Small intestine (tissue), 7 donors: ENCODE results near the gene FGF21. TPM values are rescaled to one million over a fixed set of nuclear protein-coding genes. Genes with fewer than 3 reads are reported as not detected.
A peak's percentile ranks its signal among the peaks of the same experiment; 100 is the strongest.
"Not testable (repeated sequence)": the region's sequence is repeated elsewhere in the genome, so short reads cannot be mapped to it uniquely, and the experiment has no call there.

Source experiments
- DNase-seq, 2 donors: peaks; one replicate each; pipeline versions ENCODE4 v3.0.0 to v3.0.0-alpha.2; 2013
- FAIRE-seq: peaks from 2 replicates; lab custom pipeline; 2012; peaks lifted over from hg19 to GRCh38; lab: Jason Lieb, UNC
- H3K27ac ChIP-seq, 3 donors: one replicate each; pipeline ENCODE4 v1.5.1; 2013; ENCODE audit warnings: low read length in 2 of 3, mild to moderate bottlenecking in 2 of 3, control low read depth in 1 of 3, inconsistent platforms in 1 of 3, low read depth in 1 of 3, moderate library complexity in 1 of 3
- H3K27me3 ChIP-seq, 3 donors: one replicate each; pipeline ENCODE4 v1.6.1; 2013; ENCODE audit warnings: low read length in 3 of 3, inconsistent platforms in 1 of 3; ENCODE audit not compliant: control insufficient read depth in 3 of 3, insufficient read depth in 3 of 3
- H3K36me3 ChIP-seq, 3 donors: one replicate each; pipeline ENCODE4 v1.6.1; 2013; ENCODE audit warnings: low read length in 3 of 3, inconsistent platforms in 1 of 3, low read depth in 1 of 3, mild to moderate bottlenecking in 1 of 3, moderate library complexity in 1 of 3; ENCODE audit not compliant: control insufficient read depth in 3 of 3, insufficient read depth in 2 of 3
- H3K4me1 ChIP-seq, 3 donors: one replicate each; pipeline ENCODE4 v1.6.1; 2013; ENCODE audit warnings: low read length in 2 of 3, inconsistent platforms in 1 of 3, low read depth in 1 of 3, mild to moderate bottlenecking in 1 of 3, moderate library complexity in 1 of 3; ENCODE audit not compliant: control insufficient read depth in 3 of 3, insufficient read depth in 2 of 3
- H3K4me3 ChIP-seq, 3 donors: one replicate each; pipeline ENCODE4 v1.5.1; 2013; ENCODE audit warnings: low read length in 3 of 3, control low read depth in 1 of 3, inconsistent platforms in 1 of 3, low read depth in 1 of 3, mild to moderate bottlenecking in 1 of 3, moderate library complexity in 1 of 3
- H3K9me3 ChIP-seq, 2 donors: one replicate each; pipeline ENCODE4 v1.6.1; 2013; ENCODE audit warnings: low read depth in 1 of 2, low read length in 1 of 2; ENCODE audit not compliant: control insufficient read depth in 2 of 2, insufficient read depth in 1 of 2
- WGBS, 3 donors: extraction: QIAGEN DNeasy Blood & Tissue Kit; methylation state at CpG; one replicate each; pipeline ENCODE4 v1.1.7; 2013; 5-methylcytosine and 5-hydroxymethylcytosine counted together
- polyA plus RNA-seq, 4 donors: library from polyadenylated mRNA; stranded (reverse) in 3 of 4; unstranded in 1 of 4; fragments of 200-250 nt in 3 of 4; fragments of 120-200 nt in 1 of 4; gene quantifications; one replicate each; pipeline versions ENCODE4 v1.2.1 to v1.2.3, GENCODE V29; 2013
- donor health status: healthy with polysubstance abuse.
- donor health status: control.
- donor health status: control.
- donor health status: Bipolar disorder and iron deficiency.
- donor health status: healthy.

The FGF21 gene
- polyA plus RNA-seq, 4 donors, result 0.09 TPM; not detected in 3

DNA sequence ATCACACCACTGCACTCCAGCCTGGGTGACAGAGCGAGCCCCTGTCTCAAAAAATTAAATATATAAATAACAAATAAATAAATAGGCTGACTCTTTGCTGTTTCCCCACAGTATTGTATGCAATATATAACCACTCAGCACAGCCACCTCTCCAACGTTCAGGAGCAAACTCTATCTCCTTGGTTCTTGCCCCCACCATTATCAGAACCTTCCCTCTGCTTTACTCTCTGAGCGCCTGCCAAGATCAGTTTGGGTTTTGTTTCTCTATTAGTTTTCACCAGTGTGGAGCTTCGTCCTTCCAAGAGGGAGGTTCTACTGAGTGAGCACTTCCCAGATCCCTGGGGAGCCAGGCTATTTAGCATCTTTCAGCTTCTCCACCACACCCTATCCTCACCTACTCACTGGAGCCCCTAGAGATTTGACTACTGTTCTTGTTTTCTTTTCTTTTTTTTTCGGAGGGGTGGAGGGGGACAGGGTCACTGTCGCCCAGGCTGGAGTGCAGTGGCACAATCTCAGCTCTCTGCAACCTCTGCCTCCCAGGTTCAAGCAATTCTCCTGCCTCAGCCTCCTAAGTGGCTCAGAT, 12.9 kb downstream of the FGF21 start:
- WGBS, 3 donors, result 43 to 49% (median 44%) methylated on average over 6 of the region's 6 CpGs
- not testable (repeated sequence) for H3K27ac ChIP-seq, DNase-seq, H3K36me3 ChIP-seq, H3K4me3 ChIP-seq, H3K27me3 ChIP-seq, H3K9me3 ChIP-seq, FAIRE-seq, H3K4me1 ChIP-seq

DNA sequence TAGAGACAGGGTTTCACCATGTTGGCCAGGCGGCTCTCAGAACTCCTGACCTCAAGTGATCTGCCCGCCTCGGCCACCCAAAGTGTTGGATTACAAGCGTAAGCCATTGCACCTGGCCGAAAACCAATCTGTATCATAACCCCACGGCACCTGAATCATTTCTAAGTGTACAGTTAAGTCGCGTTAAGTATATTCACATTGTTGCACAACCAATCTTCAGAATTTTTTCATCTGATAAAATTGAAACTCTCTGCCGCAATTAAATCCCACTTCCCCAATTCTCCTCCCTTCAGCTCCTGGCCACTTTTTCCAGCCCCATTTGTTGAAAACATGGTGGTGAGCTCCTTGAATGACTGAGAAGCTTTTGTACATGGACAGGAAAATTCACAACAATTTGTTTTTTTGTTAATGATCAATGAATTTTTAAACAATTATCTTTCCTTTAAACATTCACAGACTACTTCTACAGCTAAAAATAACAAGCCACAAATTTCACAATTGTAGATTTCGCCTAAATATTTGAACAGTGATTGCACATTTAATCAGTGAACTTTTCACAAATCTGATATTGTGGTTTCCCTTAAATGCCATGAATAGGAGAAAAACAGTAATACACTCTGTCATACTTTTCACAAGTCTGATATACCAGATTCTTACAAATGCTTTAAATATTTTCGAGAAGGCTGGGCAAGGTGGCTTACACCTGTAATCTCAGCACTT, 13.8 kb downstream of the FGF21 start:
- FAIRE-seq, result no peak
- WGBS, 3 donors, result 80 to 88% (median 87%) methylated on average over 11 of the region's 11 CpGs
- H3K9me3 ChIP-seq, result no peaks in the 10 kb centered on the region
- H3K4me3 ChIP-seq, result no peak overlapping the region
- no peak for DNase-seq
- H3K36me3 ChIP-seq, result no peaks in the 10 kb centered on the region
- no peaks in the 10 kb centered on the region for H3K4me1 ChIP-seq
- no peak overlapping the region for H3K27ac ChIP-seq
- H3K27me3 ChIP-seq, result no peaks in the 10 kb centered on the region

DNA sequence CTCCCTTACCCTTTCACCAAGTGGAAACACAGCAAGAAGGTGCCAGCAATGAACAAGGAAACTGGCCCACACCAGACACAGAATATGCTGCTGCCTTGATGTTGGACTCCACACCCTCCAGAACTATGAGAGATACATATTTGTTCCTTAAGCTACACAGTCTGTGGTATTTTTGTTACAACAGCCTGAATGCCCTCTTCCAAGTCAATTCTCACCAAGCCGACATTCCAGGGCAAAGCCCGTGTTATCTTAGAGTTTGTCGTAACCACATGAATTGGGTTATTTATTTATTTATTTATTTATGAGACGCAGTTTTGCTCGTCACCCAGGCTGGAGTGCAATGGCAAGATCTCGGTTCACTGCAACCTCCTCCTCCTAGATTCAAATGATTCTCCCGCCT, 14.9 kb downstream of the FGF21 start:
- no peak for DNase-seq
- Histone ChIP-seq H3K27me3 (no peaks in the 10 kb centered on the region), H3K4me1 (no peaks in the 10 kb centered on the region), H3K27ac (no peak overlapping the region), H3K9me3 (no peaks in the 10 kb centered on the region), H3K36me3 (no peaks in the 10 kb centered on the region), H3K4me3 (no peak overlapping the region)
- no peak for FAIRE-seq
- WGBS, 3 donors, result 75 to 85% (median 82%) methylated on average over 7 of the region's 7 CpGs

DNA sequence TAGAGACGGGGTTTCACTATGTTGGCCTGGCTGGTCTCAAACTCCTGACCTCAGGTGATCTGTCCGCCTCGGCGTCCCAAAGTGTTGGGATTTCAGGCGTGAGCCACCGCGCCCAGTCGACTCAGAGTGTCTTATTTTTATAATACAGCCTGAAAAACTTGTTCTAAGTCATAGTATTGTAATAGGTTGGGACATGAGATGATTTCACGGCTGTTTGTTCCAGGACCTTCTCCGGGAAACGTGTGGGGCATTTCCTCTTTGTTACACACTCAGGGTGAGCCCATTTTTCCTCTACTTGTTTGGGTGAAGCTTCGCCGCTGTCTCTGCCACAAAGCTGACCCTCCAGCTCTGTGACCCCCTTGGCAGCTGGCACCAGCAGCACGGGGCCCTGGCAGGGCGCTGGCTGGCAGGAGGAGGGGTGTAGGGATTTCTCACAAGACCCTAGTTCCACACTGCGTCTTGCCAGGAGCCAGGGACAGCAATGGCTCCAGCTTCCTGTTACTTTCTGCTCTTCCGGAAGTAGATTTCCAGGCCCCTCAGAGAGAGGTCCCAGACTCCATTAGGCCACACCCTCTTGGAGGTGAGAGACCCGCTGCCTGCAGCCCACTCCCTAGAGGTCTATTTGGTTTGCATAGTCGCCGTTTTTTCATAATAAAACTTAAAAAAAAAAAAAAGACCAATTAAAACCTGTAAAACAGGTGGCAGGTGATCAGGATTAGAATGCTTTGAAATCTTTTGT, 15.6 kb downstream of the FGF21 start:
- H3K36me3 ChIP-seq, result no peaks in the 10 kb centered on the region
- DNase-seq (no peak), FAIRE-seq (no peak)
- H3K4me1 ChIP-seq, result no peaks in the 10 kb centered on the region
- H3K27ac ChIP-seq, result no peak overlapping the region
- H3K9me3 ChIP-seq, result no peaks in the 10 kb centered on the region
- no peak overlapping the region for H3K4me3 ChIP-seq
- WGBS, 3 donors, result 67 to 73% (median 70%) methylated on average over 20 of the region's 20 CpGs
- no peaks in the 10 kb centered on the region for H3K27me3 ChIP-seq

DNA sequence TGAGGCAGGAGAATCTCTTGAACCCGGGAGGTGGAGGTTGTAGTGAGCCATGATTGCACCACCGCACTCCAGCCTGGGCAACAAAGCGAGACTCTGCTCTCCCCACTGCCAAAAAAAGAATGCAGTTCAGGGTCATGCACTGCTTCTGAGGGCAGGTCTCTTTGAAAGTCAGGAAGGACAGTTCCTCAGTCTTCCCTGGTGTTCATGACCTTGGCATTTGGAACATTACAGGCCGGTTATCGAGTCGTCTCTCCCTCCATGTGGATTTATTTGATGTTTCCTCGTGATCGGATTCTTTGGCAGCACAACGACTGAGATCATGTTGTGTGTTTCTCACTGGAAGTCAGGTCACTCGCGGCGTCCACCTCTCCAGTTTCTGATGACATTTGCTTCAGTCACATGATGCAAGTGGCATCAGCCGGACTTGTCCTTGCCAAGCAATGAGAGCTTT, 17.2 kb downstream of the FGF21 start:
- Histone ChIP-seq H3K27me3 (no peaks in the 10 kb centered on the region), H3K27ac (no peak overlapping the region)
- FAIRE-seq, result no peak

DNA sequence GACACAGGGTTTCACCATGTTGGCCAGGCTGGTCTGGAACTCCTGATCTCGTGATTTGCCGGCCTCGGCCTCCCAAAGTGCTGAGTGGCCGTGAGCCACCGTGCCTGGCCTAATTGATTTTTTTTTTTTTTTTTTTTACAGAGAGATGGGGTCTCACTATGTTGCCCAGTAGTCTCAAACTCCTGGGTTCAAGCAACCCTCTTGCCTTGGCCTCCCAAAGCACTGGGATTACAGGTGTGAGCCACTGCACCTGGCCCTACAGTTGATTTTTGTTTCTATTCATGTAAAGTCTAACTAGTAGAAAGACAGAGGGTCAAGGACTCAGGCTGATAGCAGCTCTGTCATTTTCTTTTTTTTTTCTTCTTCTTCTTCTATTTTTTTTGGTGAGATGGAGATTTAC, 21.8 kb downstream of the FGF21 start:
- H3K9me3 ChIP-seq, result peaks cover 0 to 2% of the 10 kb centered on the region in 2 donors
- no peak overlapping the region for H3K4me3 ChIP-seq
- H3K36me3 ChIP-seq, result no peaks in the 10 kb centered on the region
- no peak for DNase-seq
- H3K27me3 ChIP-seq, result peaks cover 0 to 3% (median 0%) of the 10 kb centered on the region in 3 donors
- WGBS, 3 donors, result 67 to 85% (median 75%) methylated on average over 5 of the region's 5 CpGs
- no peak overlapping the region for H3K27ac ChIP-seq
- no peak for FAIRE-seq
- H3K4me1 ChIP-seq, result peaks cover 0 to 19% (median 9%) of the 10 kb centered on the region in 3 donors

More for the DNA sequence above, 17.2 kb downstream of the FGF21 start:
- peaks cover 0 to 3% (median 0%) of the 10 kb centered on the region in 3 donors for H3K4me1 ChIP-seq
- WGBS, 3 donors, result 42 to 72% (median 49%) methylated on average over 13 of the region's 13 CpGs
- H3K9me3 ChIP-seq, result no peaks in the 10 kb centered on the region
- no peaks in the 10 kb centered on the region for H3K36me3 ChIP-seq
- no peak overlapping the region for H3K4me3 ChIP-seq
- DNase-seq, result no peak

DNA sequence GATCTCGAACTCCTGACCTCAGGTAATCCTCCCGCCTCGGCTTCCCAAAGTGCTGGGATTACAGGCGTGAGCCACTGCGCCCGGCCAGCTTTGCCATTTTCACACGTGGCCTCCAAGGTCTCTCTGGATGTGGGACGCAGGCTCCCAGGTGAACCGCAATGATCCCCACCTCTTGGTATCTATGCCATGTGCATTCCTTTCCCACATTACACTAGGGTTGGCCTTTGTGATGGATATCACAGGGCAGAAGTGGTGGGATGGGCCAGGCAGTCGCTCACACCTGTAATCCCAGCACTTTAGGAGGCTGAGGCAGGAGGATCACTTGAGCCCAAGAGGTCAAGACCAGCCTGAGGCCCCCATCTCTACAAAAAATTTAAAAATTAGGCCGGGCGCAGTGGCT, 22.4 kb downstream of the FGF21 start:
- no peak for FAIRE-seq
- 84 to 91% (median 88%) methylated on average over 12 of the region's 12 CpGs for WGBS, 3 donors
- H3K4me1 ChIP-seq, result peaks cover 0 to 25% (median 9%) of the 10 kb centered on the region in 3 donors

DNA sequence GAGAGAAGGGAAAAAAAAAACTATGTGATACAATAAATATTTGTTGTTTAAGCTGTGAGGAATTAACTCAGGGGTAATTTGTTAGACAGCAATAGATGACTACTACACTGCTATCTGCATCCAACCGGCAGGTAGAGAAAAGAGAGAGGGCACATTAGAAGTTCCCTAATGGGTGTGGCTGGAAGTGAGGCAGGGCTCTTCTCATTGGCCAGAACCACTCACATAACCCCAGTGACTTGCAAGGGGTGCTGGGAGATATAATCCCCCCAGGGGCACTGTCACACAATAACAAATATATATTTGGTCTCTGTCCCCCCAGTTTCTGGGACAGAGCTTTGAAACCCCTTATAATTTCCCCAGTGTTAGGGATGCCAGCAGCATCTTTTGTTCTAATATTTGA, 24.3 kb downstream of the FGF21 start:
- 0 to 31% (median 26%) methylated on average over 1 of the region's 1 CpG for WGBS, 3 donors
- FAIRE-seq (no peak), DNase-seq (peak in 1 of 2 donors; percentile 12)
- Histone ChIP-seq H3K27ac (no peak overlapping the region), H3K4me1 (peaks cover 0 to 27% (median 9%) of the 10 kb centered on the region in 3 donors), H3K27me3 (peaks cover 0 to 3% (median 0%) of the 10 kb centered on the region in 3 donors), H3K36me3 (no peaks in the 10 kb centered on the region), H3K4me3 (no peak overlapping the region), H3K9me3 (peaks cover 0 to 2% of the 10 kb centered on the region in 2 donors)

More for the DNA sequence above, 22.4 kb downstream of the FGF21 start:
- H3K9me3 ChIP-seq, result peaks cover 0 to 2% of the 10 kb centered on the region in 2 donors
- H3K27ac ChIP-seq, result no peak overlapping the region
- no peak overlapping the region for H3K4me3 ChIP-seq
- DNase-seq, result no peak
- H3K27me3 ChIP-seq, result peaks cover 0 to 3% (median 0%) of the 10 kb centered on the region in 3 donors
- H3K36me3 ChIP-seq, result no peaks in the 10 kb centered on the region
